PC-9 (cell line): ENCODE measurements around the gene FURIN.

Experiments
- CTCF ChIP-seq: fragments of 200-600 bp; sonication (generic); conservative IDR thresholded peaks from 2 replicates; pipeline ENCODE4 v1.6.1; 2017; ENCODE audit warnings: mixed run types, antibody characterized with exemption, mild to moderate bottlenecking, moderate library complexity
- EZH2 ChIP-seq: fragments of 200-600 bp; sonication (generic); IDR thresholded peaks from 2 replicates; pipeline ENCODE4 v1.8.0; 2017; ENCODE audit warnings: antibody characterized with exemption, low read depth

- TF ChIP-seq CTCF: no peak
- no peak for TF ChIP-seq EZH2
These were observed 27.4 kb upstream of the FURIN start for GRCh38 chr15:90840954-90841353.
